ENCODE results near the gene ATP11A. TPM values are rescaled to one million over a fixed set of nuclear protein-coding genes. Genes with fewer than 3 reads are reported as not detected.

The ATP11A gene
- total RNA-seq, 4 donors from 2014 or later = 32.1 to 83.6 (median 46.2) TPM

DNA sequence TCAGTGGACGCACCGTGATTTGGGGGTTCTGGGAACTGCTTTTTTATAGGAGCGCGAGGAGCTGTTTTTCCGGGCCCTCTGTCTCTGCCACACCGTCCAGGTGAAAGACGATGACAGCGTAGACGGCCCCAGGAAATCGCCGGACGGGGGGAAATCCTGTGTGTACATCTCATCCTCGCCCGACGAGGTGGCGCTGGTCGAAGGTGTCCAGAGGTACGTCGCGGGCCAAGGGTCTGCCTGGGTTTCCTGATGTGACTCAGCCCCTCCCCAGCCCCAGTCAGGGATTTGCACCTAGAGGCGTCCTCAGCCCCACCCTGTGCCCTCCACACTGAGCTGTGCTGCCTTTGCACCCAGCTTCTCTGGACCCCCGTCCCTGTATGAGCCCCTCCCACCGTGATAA lies 143.0 kb downstream of the ATP11A start:
- WGBS, 2 donors = 97% methylated on average over 23 of the region's 23 CpGs
- H3K9me3 ChIP-seq = no peaks in the 10 kb centered on the region
- no peak for DNase-seq
- intact Hi-C loops (cut with DNase I) = no loop called here
- H3K27ac ChIP-seq = no peak overlapping the region
- TF ChIP-seq CTCF (IDR thresholded peaks at IDR 0.05) (no peak), POLR2A (IDR thresholded peaks at IDR 0.05) (no peak)
- H3K4me3 ChIP-seq (replicated peaks in 1 of 3) = no peak overlapping the region
- H3K36me3 ChIP-seq = peaks cover 30 to 33% of the 10 kb centered on the region in 2 donors
- H3K4me1 ChIP-seq = peaks cover 5 to 12% of the 10 kb centered on the region in 2 donors
- H3K27me3 ChIP-seq = no peaks in the 10 kb centered on the region

DNA sequence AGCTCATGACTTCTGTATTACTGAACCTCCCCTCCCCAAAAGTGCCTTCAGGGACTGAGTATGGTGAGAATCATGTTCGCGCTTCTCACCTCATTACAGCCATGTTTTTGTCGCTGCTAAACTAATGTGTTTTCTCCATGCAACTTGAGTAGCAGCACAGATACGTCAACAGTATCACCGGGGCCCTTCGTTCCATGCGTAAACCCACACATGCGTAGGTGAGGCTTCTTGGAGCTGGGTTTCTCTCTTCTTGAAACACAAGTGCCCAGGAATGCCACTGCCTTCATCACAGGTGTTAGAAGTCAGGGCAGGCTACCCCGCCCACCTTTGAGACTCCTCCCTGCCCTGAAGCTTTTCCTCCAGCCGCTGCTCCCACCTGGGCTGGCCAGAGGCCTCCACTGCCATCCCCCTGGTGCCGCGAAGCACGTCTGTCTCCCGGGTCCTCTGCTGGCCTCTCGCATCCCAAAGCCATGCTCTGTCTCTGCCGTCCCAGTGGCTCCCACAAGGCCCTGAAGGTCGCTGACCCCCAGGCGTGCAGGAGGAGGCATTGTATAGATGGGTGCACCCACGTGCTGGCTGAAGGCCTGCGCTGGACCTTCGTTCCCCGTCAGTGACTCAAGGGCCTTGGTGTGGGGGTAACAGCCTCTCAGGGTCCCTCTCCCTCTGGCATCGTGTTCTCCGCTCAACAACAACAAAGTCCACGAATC lies 143.9 kb downstream of the ATP11A start:
- Histone ChIP-seq H3K4me1 (peaks cover 5 to 12% of the 10 kb centered on the region in 2 donors), H3K27me3 (no peaks in the 10 kb centered on the region), H3K27ac (peak overlapping the region in 1 of 3 donors; percentile 36), H3K36me3 (peaks cover 35 to 36% of the 10 kb centered on the region in 2 donors), H3K4me3 (replicated peaks in 1 of 3) (no peak overlapping the region), H3K9me3 (no peaks in the 10 kb centered on the region)
- TF ChIP-seq CTCF (IDR thresholded peaks at IDR 0.05) (no peak), POLR2A (IDR thresholded peaks at IDR 0.05) (no peak)
- peak; percentile 60 to 79 for DNase-seq
- WGBS, 2 donors = 54 to 71% methylated on average over 24 to 25 of the region's 25 CpGs
- intact Hi-C loops (cut with DNase I) = no loop called here

GRCh38 chr13:112835344-112835743 lies 145.5 kb downstream of the ATP11A start:
- H3K36me3 ChIP-seq = peaks cover 41 to 43% of the 10 kb centered on the region in 2 donors
- H3K4me1 ChIP-seq = peaks cover 5 to 12% of the 10 kb centered on the region in 2 donors
- TF ChIP-seq POLR2A (IDR thresholded peaks at IDR 0.05) (no peak), CTCF (IDR thresholded peaks at IDR 0.05) (no peak)
- DNase-seq = no peak
- no peak overlapping the region for H3K27ac ChIP-seq
- no peak overlapping the region for H3K4me3 ChIP-seq (replicated peaks in 1 of 3)
- 93 to 96% methylated on average over 14 to 16 of the region's 16 CpGs for WGBS, 2 donors
- H3K27me3 ChIP-seq = no peaks in the 10 kb centered on the region
- no peaks in the 10 kb centered on the region for H3K9me3 ChIP-seq
- intact Hi-C loops (cut with DNase I) = no loop called here

DNA sequence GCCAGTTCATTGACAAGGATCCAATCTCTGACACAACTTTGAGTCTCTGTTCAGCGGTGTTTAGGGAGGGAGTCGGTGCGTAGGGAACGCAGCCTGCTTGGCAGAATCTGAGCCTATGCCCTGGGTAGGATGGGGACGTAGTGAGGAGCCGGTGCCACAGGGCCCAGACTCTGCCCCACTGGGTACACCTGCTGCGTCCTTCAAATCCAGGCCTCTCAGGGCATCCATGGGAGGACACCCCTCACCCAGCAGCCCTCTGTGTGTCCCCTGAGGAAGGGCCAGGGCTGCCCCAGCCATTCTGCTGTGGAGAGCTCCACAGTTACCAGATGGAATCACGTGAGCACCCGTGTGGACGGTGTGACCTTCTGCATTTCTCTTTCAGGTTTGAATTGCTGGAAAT lies 146.0 kb downstream of the ATP11A start:
- Histone ChIP-seq H3K4me3 (replicated peaks in 1 of 3) (no peak overlapping the region), H3K27ac (no peak overlapping the region), H3K9me3 (no peaks in the 10 kb centered on the region), H3K36me3 (peaks cover 41 to 43% of the 10 kb centered on the region in 2 donors), H3K27me3 (no peaks in the 10 kb centered on the region), H3K4me1 (peaks cover 5 to 12% of the 10 kb centered on the region in 2 donors)
- no peak for TF ChIP-seq POLR2A (IDR thresholded peaks at IDR 0.05)
- no peak for TF ChIP-seq CTCF (IDR thresholded peaks at IDR 0.05)
- WGBS, 2 donors = 96 to 97% methylated on average over 10 of the region's 10 CpGs
- intact Hi-C loops (cut with DNase I) = no loop called here
- no peak for DNase-seq

- peaks cover 32 to 36% of the 10 kb centered on the region in 2 donors for H3K36me3 ChIP-seq
- DNase-seq = no peak
- peaks cover 5 to 12% of the 10 kb centered on the region in 2 donors for H3K4me1 ChIP-seq
- H3K27me3 ChIP-seq = no peaks in the 10 kb centered on the region
- TF ChIP-seq POLR2A (IDR thresholded peaks at IDR 0.05) (no peak), CTCF (IDR thresholded peaks at IDR 0.05) (no peak)
- intact Hi-C loops (cut with DNase I) = no loop called here
- H3K27ac ChIP-seq = no peak overlapping the region
- no peak overlapping the region for H3K4me3 ChIP-seq (replicated peaks in 1 of 3)
- WGBS, 2 donors = 89 to 92% methylated on average over 11 to 12 of the region's 12 CpGs
- H3K9me3 ChIP-seq = no peaks in the 10 kb centered on the region
Measured at GRCh38 chr13:112836940-112837339, 147.1 kb downstream of the ATP11A start.

All from thyroid gland (tissue), 4 donors.